ENCODE data around the gene AKNAD1.

DNA sequence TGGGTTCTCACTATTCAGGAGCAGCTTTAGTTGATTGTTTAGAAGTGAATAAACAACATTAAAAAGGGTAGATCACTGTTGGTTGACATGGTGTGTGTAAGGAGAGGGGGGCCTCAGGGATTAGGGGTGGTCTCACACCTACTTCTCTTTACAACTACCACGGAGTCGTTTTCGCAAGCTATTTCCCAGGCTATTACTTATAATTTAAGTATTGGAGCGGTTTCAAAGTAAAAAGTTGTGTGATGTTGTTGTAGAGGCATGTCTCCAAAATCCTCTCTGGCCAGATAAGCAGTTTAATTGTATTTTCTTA is 21.2 kb upstream of the AKNAD1 start:
- TF ChIP-seq, protein P1, sequence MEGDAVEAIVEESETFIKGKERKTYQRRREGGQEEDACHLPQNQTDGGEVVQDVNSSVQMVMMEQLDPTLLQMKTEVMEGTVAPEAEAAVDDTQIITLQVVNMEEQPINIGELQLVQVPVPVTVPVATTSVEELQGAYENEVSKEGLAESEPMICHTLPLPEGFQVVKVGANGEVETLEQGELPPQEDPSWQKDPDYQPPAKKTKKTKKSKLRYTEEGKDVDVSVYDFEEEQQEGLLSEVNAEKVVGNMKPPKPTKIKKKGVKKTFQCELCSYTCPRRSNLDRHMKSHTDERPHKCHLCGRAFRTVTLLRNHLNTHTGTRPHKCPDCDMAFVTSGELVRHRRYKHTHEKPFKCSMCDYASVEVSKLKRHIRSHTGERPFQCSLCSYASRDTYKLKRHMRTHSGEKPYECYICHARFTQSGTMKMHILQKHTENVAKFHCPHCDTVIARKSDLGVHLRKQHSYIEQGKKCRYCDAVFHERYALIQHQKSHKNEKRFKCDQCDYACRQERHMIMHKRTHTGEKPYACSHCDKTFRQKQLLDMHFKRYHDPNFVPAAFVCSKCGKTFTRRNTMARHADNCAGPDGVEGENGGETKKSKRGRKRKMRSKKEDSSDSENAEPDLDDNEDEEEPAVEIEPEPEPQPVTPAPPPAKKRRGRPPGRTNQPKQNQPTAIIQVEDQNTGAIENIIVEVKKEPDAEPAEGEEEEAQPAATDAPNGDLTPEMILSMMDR (IDR thresholded peaks at IDR 0.05) = no peak
- TF ChIP-seq POLR2AphosphoS5 (IDR thresholded peaks at IDR 0.05; ENCODE audit: low read depth, low read length) (no peak), FOXJ3 (CRISPR knock-in tag; IDR thresholded peaks at IDR 0.05) (no peak), MXI1 (IDR thresholded peaks at IDR 0.05; ENCODE audit: low read depth, low read length) (no peak), EZH2phosphoT487 (IDR thresholded peaks at IDR 0.05; ENCODE audit: borderline replicate concordance, low read depth) (no peak), SMC3 (IDR thresholded peaks at IDR 0.05; ENCODE audit: low read depth, low read length) (no peak), RFX5 (IDR thresholded peaks at IDR 0.05; ENCODE audit: low read length) (no peak), YY1 (IDR thresholded peaks at IDR 0.05; ENCODE audit: low read depth) (no peak), SIN3A (IDR thresholded peaks at IDR 0.05; ENCODE audit: borderline replicate concordance, low read depth, low read length) (no peak)
- TF ChIP-seq, protein P2, sequence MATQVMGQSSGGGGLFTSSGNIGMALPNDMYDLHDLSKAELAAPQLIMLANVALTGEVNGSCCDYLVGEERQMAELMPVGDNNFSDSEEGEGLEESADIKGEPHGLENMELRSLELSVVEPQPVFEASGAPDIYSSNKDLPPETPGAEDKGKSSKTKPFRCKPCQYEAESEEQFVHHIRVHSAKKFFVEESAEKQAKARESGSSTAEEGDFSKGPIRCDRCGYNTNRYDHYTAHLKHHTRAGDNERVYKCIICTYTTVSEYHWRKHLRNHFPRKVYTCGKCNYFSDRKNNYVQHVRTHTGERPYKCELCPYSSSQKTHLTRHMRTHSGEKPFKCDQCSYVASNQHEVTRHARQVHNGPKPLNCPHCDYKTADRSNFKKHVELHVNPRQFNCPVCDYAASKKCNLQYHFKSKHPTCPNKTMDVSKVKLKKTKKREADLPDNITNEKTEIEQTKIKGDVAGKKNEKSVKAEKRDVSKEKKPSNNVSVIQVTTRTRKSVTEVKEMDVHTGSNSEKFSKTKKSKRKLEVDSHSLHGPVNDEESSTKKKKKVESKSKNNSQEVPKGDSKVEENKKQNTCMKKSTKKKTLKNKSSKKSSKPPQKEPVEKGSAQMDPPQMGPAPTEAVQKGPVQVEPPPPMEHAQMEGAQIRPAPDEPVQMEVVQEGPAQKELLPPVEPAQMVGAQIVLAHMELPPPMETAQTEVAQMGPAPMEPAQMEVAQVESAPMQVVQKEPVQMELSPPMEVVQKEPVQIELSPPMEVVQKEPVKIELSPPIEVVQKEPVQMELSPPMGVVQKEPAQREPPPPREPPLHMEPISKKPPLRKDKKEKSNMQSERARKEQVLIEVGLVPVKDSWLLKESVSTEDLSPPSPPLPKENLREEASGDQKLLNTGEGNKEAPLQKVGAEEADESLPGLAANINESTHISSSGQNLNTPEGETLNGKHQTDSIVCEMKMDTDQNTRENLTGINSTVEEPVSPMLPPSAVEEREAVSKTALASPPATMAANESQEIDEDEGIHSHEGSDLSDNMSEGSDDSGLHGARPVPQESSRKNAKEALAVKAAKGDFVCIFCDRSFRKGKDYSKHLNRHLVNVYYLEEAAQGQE (IDR thresholded peaks at IDR 0.05; ENCODE audit: low read depth, low read length) = no peak
- TF ChIP-seq, protein P3, sequence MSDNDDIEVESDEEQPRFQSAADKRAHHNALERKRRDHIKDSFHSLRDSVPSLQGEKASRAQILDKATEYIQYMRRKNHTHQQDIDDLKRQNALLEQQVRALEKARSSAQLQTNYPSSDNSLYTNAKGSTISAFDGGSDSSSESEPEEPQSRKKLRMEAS (IDR thresholded peaks at IDR 0.05; ENCODE audit: low read depth) = no peak
